ENCODE results near the gene ZNF146.
A peak's percentile ranks its signal among the peaks of the same experiment; 100 is the strongest.
"Not testable (repeated sequence)": the region's sequence is repeated elsewhere in the genome, so short reads cannot be mapped to it uniquely, and the experiment has no call there.

The ZNF146 gene

GRCh38 chr19:36214386-36215275, at the start of gene ZNF146, which contains the start of gene ZNF565:
Gene ZNF146 (plus strand): TSS chr19:36215106. CDS start chr19:36236441, 21,335 bp downstream.
Gene ZNF565 (minus strand): TSS chr19:36214665. CDS start chr19:36201985, 12,680 bp downstream.
- peak; percentile 97 for DNase-seq

GRCh38 chr19:36169084-36169760, 45.7 kb upstream of the ZNF146 start:
- peak; percentile 4 for DNase-seq

- no peak for DNase-seq
Observed at GRCh38 chr19:36172852-36173251, 42.1 kb upstream of the ZNF146 start.

- DNase-seq = not testable (repeated sequence)
Observed at GRCh38 chr19:36173846-36174245, 41.1 kb upstream of the ZNF146 start.

- not testable (repeated sequence) for DNase-seq
Observed at GRCh38 chr19:36179077-36179476, 35.8 kb upstream of the ZNF146 start.

- DNase-seq = no peak
Observed at GRCh38 chr19:36182612-36183244, 32.2 kb upstream of the ZNF146 start.

- DNase-seq = no peak
Observed at GRCh38 chr19:36183245-36183628, 31.7 kb upstream of the ZNF146 start.

- DNase-seq = not testable (repeated sequence)
Observed at GRCh38 chr19:36186722-36187121, 28.2 kb upstream of the ZNF146 start.

GRCh38 chr19:36196249-36196648, 18.7 kb upstream of the ZNF146 start:
- no peak for DNase-seq

GRCh38 chr19:36198119-36198518, 16.8 kb upstream of the ZNF146 start:
- DNase-seq = no peak

GRCh38 chr19:36201684-36202083, 13.2 kb upstream of the ZNF146 start:
- no peak for DNase-seq

- DNase-seq = no peak
Observed at GRCh38 chr19:36203293-36203692, 11.6 kb upstream of the ZNF146 start.

GRCh38 chr19:36207605-36208252, 7.2 kb upstream of the ZNF146 start:
- no peak for DNase-seq

GRCh38 chr19:36209372-36209771, 5.5 kb upstream of the ZNF146 start:
- DNase-seq = no peak

GRCh38 chr19:36210497-36210896, 4.4 kb upstream of the ZNF146 start:
- no peak for DNase-seq

GRCh38 chr19:36212895-36213294, 2.0 kb upstream of the ZNF146 start:
- DNase-seq = no peak

- DNase-seq = no peak
Observed at GRCh38 chr19:36215276-36216123, 594 bp downstream of the ZNF146 start.

- no peak for DNase-seq
Observed at GRCh38 chr19:36221474-36221873, 6.6 kb downstream of the ZNF146 start.

- DNase-seq = no peak
Observed at GRCh38 chr19:36222503-36222902, 7.6 kb downstream of the ZNF146 start.

GRCh38 chr19:36225219-36225892, 10.4 kb downstream of the ZNF146 start:
- DNase-seq = no peak

- not testable (repeated sequence) for DNase-seq
Observed at GRCh38 chr19:36233626-36234025, 18.7 kb downstream of the ZNF146 start.
